ENCODE data around the gene HNRNPAB.

The HNRNPAB gene

DNA sequence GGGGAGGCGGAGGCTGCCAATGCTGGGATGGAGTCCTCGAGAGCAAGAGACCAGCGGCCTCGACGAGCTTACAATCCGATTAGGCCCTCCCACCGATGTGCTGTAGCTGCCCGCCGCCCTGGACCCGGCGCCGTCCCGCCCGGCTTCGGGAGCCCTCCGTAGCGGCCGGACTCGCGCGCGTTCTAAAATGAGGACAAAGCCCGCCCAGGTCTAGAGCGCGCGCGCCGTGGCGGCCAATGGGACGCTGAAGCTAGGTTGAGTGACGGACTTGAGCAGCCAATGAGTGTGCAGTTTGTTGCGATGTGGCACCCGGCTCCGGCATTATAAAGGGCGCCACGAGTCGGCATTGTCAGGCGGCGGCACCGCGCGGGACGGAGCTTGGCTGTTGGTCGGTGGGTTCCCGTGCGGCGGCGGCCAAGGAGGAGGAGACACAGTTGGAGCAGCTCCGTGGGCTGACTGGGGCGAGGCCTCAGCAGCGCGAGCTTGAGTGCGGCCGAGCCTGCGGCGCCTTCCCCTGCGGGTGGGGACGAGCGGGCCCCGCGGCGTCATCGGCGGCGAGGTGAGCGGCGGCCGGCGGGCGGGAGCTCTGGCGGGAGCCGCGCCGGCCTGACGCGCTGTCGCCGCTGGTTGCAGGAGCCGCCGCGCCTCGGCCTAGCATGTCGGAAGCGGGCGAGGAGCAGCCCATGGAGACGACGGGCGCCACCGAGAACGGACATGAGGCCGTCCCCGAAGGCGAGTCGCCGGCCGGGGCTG lies at the start of gene HNRNPAB:
Gene HNRNPAB, plus strand, starts transcription at position 352 of the 753 bp plus-strand sequence. Its CDS starts 305 bp downstream, at position 657.
- DNase-seq (ENCODE audit: low spot score) = peak; percentile 99
- TF ChIP-seq CTCF (IDR thresholded peaks at IDR 0.05; ENCODE audit: borderline replicate concordance, control extremely low read depth, extremely low read depth, insufficient read depth, missing control alignments) = no peak
- in situ Hi-C loops (cut with MboI; ENCODE audit: low sequenced_read_pairs, unreplicated experiment) = no loop called here

GRCh38 chr5:178155065-178155464 lies 49.3 kb upstream of the HNRNPAB start:
- in situ Hi-C loops (cut with MboI; ENCODE audit: low sequenced_read_pairs, unreplicated experiment) = no loop called here
- DNase-seq (ENCODE audit: low spot score) = no peak
- TF ChIP-seq CTCF (IDR thresholded peaks at IDR 0.05; ENCODE audit: borderline replicate concordance, control extremely low read depth, extremely low read depth, insufficient read depth, missing control alignments) = no peak

GRCh38 chr5:178160176-178160575 lies 44.2 kb upstream of the HNRNPAB start:
- TF ChIP-seq CTCF (IDR thresholded peaks at IDR 0.05; ENCODE audit: borderline replicate concordance, control extremely low read depth, extremely low read depth, insufficient read depth, missing control alignments) = no peak
- no peak for DNase-seq (ENCODE audit: low spot score)
- in situ Hi-C loops (cut with MboI; ENCODE audit: low sequenced_read_pairs, unreplicated experiment) = no loop called here

DNA sequence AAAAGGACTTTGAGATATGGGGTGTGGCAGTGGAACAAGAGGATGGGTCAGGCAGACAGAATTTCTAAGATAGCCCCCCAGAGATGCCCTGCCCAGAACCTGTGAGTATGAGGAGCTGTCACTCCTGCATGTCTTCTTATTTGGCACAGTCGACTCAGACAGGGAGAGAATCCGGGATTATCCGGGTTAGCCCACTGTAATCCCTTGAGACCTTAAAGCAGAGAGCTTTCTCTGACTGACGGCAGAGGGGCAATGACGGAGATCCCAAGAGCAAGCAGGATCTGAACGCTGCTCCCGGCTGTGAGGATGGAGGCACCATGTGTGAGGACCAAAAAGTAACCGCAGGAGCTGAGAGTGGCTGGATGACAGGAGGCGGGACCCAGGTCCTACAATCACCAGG lies 41.9 kb upstream of the HNRNPAB start:
- TF ChIP-seq CTCF (IDR thresholded peaks at IDR 0.05; ENCODE audit: borderline replicate concordance, control extremely low read depth, extremely low read depth, insufficient read depth, missing control alignments) = no peak
- in situ Hi-C loops (cut with MboI; ENCODE audit: low sequenced_read_pairs, unreplicated experiment) = no loop called here
- DNase-seq (ENCODE audit: low spot score) = no peak

DNA sequence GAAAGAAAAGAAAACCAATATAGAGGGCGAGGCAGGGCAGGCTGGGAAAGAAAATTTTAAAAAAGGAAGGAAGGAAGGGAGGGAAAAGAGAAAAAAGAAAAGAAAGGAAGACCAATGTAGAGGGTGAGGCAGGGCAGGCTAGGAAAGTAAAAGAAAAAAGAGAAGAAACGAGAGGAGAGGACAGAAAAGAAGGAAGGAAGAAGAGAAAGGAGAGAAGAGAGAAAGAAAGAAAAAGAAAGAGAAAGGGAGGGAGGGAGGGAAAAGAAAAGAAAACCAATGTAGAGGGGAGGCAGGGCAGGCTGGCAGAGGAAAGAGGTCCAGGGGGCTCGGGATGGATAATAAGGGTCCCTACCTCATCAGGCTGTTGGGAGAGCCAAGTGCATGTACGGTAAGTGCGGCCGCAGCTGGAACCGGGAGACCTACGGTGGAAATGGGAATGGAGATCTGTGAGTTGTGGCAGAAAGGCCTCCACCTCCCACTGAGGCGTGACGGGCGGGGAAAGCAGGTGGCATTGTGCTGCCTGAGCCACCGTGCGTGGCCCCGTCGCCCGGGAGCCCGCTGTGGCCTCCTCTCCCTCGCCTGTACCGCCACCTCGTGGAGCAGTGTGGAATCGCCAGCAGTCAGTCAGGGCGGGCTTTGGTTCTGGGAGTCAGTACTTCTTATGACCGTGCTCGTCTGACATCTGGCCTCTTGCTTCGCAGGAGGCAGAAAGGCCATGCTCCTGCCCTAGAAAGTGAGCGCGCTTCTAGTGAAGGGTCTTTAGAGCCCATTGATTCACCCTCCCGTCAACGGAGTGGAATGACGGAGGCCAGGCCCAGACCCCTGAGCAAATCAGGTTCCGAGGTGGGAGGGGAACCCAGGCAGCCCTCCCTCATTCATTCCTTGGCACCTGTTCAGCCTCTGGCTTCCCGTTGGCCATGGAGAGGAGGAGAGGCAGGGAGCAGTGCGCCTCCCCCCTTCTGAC lies 40.3 kb upstream of the HNRNPAB start:
- in situ Hi-C loops (cut with MboI; ENCODE audit: low sequenced_read_pairs, unreplicated experiment) = no loop called here
- peak; percentile 100 for TF ChIP-seq CTCF (IDR thresholded peaks at IDR 0.05; ENCODE audit: borderline replicate concordance, control extremely low read depth, extremely low read depth, insufficient read depth, missing control alignments)
- DNase-seq (ENCODE audit: low spot score) = peak; percentile 93

- in situ Hi-C loops (cut with MboI; ENCODE audit: low sequenced_read_pairs, unreplicated experiment) = no loop called here
- TF ChIP-seq CTCF (IDR thresholded peaks at IDR 0.05; ENCODE audit: borderline replicate concordance, control extremely low read depth, extremely low read depth, insufficient read depth, missing control alignments) = no peak
- no peak for DNase-seq (ENCODE audit: low spot score)
Measured at GRCh38 chr5:178165581-178165980, 38.8 kb upstream of the HNRNPAB start.

All from GM13976 (cell line).